Gastrocnemius medialis (tissue), 4 donors: ENCODE results near the gene CD68. TPM values are rescaled to one million over a fixed set of nuclear protein-coding genes. Genes with fewer than 3 reads are reported as not detected.
A peak's percentile ranks its signal among the peaks of the same experiment; 100 is the strongest.

ENCODE experiments used
- ATAC-seq, 2 donors: fragments of 150-250 bp; one replicate each; pipeline ENCODE4 v1.9.1; 2016
- DNase-seq, 2 donors: peaks; one replicate each; pipeline ENCODE4 v3.0.0-alpha.2; 2019
- H3K27ac ChIP-seq, 4 donors: fragments of 200-600 bp; sonication (generic); 1 replicate in 1 of 4; 2 replicates in 3 of 4; pipeline ENCODE4 v1.5.1; 2016 to 2018; ENCODE audit warnings: mild to moderate bottlenecking in 2 of 4, moderate library complexity in 1 of 4
- H3K27me3 ChIP-seq, 3 donors: fragments of 200-600 bp; sonication (generic) in 2 of 3; 1 replicate in 1 of 3; 2 replicates in 2 of 3; pipeline versions ENCODE4 v1.5.1 to v1.6.0; 2016 to 2019; ENCODE audit warnings: mild to moderate bottlenecking in 1 of 3, moderate library complexity in 1 of 3
- H3K36me3 ChIP-seq, 2 donors: fragments of 200-600 bp; sonication (generic) in 1 of 2; one replicate each; pipeline ENCODE4 v1.5.1; 2017 to 2018
- H3K4me1 ChIP-seq, 2 donors: fragments of 200-600 bp; sonication (generic) in 1 of 2; one replicate each; pipeline ENCODE4 v1.5.1; 2016 to 2017; ENCODE audit warnings: mild to moderate bottlenecking in 2 of 2
- H3K4me3 ChIP-seq, 4 donors: fragments of 200-600 bp; sonication (generic) in 3 of 4; 1 replicate in 1 of 4; 2 replicates in 3 of 4; pipeline ENCODE4 v1.5.1; 2016 to 2019; ENCODE audit warnings: mild to moderate bottlenecking in 2 of 4
- H3K9me3 ChIP-seq, 3 donors: fragments of 200-600 bp; sonication (generic) in 2 of 3; 1 replicate in 1 of 3; 2 replicates in 2 of 3; pipeline ENCODE4 v1.5.1; 2016 to 2019
- CTCF ChIP-seq, 5 experiments: fragments of 450-650 bp in 3 of 5; fragments of 200-600 bp in 2 of 5; sonication (generic) in 2 of 5; IDR thresholded peaks in 4 of 5; conservative IDR thresholded peaks in 1 of 5; 1 replicate in 4 of 5; 2 replicates in 1 of 5; pipeline ENCODE4 v1.5.1; 2016 to 2019; ENCODE audit warnings: antibody characterized with exemption in 5 of 5, mild to moderate bottlenecking in 3 of 5, moderate library complexity in 3 of 5
- POLR2A ChIP-seq, 2 donors: fragments of 450-650 bp; IDR thresholded peaks; one replicate each; pipeline ENCODE4 v1.6.1; 2017; ENCODE audit warnings: antibody characterized with exemption in 2 of 2, mild to moderate bottlenecking in 2 of 2, moderate library complexity in 2 of 2
- in situ Hi-C, 4 donors: fragments of 200-750 bp; cut with MboI; loops; one replicate each; pipeline versions ENCODE4 v1.15.0 to v1.8.0; 2017; ENCODE audit warnings: low sequenced_read_pairs in 4 of 4
- intact Hi-C: fragments of 100-400 bp; cut with DNase I; formaldehyde crosslinking; loops from one replicate; pipeline ENCODE4 v1.15.1; 2023; ENCODE audit warnings: low total_unique reads
- total RNA-seq, 4 donors: library from RNA; depleted of rRNA; stranded (reverse); fragments of >200 nt; gene quantifications; one replicate each; pipeline versions ENCODE4 v1.1.0 to v1.2.3, GENCODE V29; 2016

Gene CD68
- total RNA-seq, 4 donors from 2014 or later: 10.1 to 66.5 (median 20.3) TPM

- no peaks in the 10 kb centered on the region for H3K27me3 ChIP-seq
- TF ChIP-seq CTCF (IDR thresholded peaks at IDR 0.05 in 4 of 5, conservative IDR thresholded peaks at IDR 0.05 in 1 of 5) (no peak), POLR2A (IDR thresholded peaks at IDR 0.05) (no peak)
- DNase-seq (no peak), ATAC-seq (no peak)
- H3K4me3 ChIP-seq: peak overlapping the region; percentile 67 to 84 (median 68)
- intact Hi-C loops: no loop called here
- H3K27ac ChIP-seq: peak overlapping the region; percentile 98 to 100 (median 99)
- peaks cover 57 to 59% of the 10 kb centered on the region in 2 donors for H3K4me1 ChIP-seq
- no peaks in the 10 kb centered on the region for H3K9me3 ChIP-seq
- H3K36me3 ChIP-seq: peaks cover 0 to 26% of the 10 kb centered on the region in 2 donors
- in situ Hi-C loops: no loop called here
These were observed 3.2 kb downstream of the CD68 start for GRCh38 chr17:7582396-7583252.

- DNase-seq (peak; percentile 95 to 97), ATAC-seq (peak; percentile 87)
- Histone ChIP-seq H3K36me3 (peaks cover 0 to 24% of the 10 kb centered on the region in 2 donors), H3K4me3 (peak within 1 kb of the TSS; percentile 67 to 84 (median 68)), H3K9me3 (no peaks in the 10 kb centered on the region), H3K27me3 (no peaks in the 10 kb centered on the region), H3K27ac (peak within 1 kb of the TSS; percentile 98 to 100 (median 99)), H3K4me1 (peaks cover 56 to 59% of the 10 kb centered on the region in 2 donors)
- intact Hi-C loops: no loop called here
- in situ Hi-C loops: no loop called here
- TF ChIP-seq POLR2A (IDR thresholded peaks at IDR 0.05) (peak; percentile 54 to 73), CTCF (IDR thresholded peaks at IDR 0.05 in 4 of 5, conservative IDR thresholded peaks at IDR 0.05 in 1 of 5) (no peak)
These were observed 4.0 kb downstream of the CD68 start, which contains the start of gene MPDU1 for GRCh38 chr17:7583253-7584109. Gene MPDU1 (plus strand): TSS chr17:7583852. CDS start chr17:7583863, 11 bp downstream.

GRCh38 chr17:7586673-7587419, 7.4 kb downstream of the CD68 start:
- no peaks in the 10 kb centered on the region for H3K9me3 ChIP-seq
- peak overlapping the region in 3 of 4 donors; percentile 2 to 62 (median 20) for H3K27ac ChIP-seq
- peaks cover 42 to 53% of the 10 kb centered on the region in 2 donors for H3K4me1 ChIP-seq
- peak in 1 of 2 donors; percentile 52 for DNase-seq
- in situ Hi-C loops (no loop called here), intact Hi-C loops (no loop called here)
- H3K36me3 ChIP-seq: peaks cover 0 to 32% of the 10 kb centered on the region in 2 donors
- no peaks in the 10 kb centered on the region for H3K27me3 ChIP-seq
- TF ChIP-seq CTCF (IDR thresholded peaks at IDR 0.05 in 4 of 5, conservative IDR thresholded peaks at IDR 0.05 in 1 of 5) (peak in 1 of 5 experiments; percentile 13), POLR2A (IDR thresholded peaks at IDR 0.05) (no peak)
- H3K4me3 ChIP-seq: no peak overlapping the region
- no peak for ATAC-seq
